Umbilical cord (tissue), 2 donors: Measurements from ENCODE around the gene PREX1. TPM values are rescaled to one million over a fixed set of nuclear protein-coding genes. Genes with fewer than 3 reads are reported as not detected.

Experiments used
- DNase-seq: peaks from one replicate; pipeline ENCODE4 v3.0.0-alpha.2; 2015; ENCODE audit warnings: low spot score
- total RNA-seq: library from RNA; depleted of rRNA; stranded (reverse); fragments of >200 nt; gene quantifications from one replicate; pipeline ENCODE4 v1.2.3, GENCODE V29; 2014; ENCODE audit warnings: low replicate concordance; ENCODE audit not compliant: insufficient read depth

PREX1 gene
- total RNA-seq, 1 donor from 2014 or later, result 6.5 TPM

DNA sequence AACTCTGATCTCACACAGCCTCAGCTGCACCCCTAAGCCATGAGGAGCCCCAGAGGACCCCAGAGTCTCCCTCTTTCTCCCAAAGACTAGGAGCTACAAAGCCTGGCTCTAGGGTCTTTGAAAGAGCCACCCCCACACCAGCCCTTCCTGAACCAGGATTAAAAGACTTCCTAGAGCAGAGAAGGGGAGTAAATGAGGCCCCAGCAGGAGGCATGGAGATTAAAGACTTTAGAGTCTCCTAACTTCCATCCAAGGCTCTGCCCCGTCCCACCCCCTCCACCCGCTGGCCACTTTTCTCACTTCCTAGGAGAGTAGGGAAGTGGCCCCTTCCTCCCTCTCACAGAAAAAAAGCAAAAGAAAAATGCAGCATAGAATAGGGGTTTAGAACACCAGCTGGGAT, 1.7 kb downstream of the PREX1 start:
- no peak for DNase-seq

DNA sequence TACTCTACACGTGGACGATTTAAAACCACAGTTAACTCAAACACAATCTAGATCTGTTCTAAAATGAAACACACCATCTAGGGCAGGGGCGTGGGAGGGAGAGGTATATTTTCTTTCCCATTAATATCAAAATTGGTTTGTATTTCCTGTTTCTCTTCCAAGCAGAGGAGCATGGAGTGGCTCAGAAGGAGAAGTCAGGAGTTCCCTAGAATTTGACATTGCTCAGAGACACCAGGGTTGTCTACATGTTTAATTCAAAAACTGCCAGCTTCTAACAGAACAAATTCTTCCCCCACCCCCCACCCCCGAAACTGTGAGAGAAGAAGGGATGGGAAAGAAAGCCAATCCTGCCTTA, 2.3 kb downstream of the PREX1 start:
- DNase-seq, result no peak

DNA sequence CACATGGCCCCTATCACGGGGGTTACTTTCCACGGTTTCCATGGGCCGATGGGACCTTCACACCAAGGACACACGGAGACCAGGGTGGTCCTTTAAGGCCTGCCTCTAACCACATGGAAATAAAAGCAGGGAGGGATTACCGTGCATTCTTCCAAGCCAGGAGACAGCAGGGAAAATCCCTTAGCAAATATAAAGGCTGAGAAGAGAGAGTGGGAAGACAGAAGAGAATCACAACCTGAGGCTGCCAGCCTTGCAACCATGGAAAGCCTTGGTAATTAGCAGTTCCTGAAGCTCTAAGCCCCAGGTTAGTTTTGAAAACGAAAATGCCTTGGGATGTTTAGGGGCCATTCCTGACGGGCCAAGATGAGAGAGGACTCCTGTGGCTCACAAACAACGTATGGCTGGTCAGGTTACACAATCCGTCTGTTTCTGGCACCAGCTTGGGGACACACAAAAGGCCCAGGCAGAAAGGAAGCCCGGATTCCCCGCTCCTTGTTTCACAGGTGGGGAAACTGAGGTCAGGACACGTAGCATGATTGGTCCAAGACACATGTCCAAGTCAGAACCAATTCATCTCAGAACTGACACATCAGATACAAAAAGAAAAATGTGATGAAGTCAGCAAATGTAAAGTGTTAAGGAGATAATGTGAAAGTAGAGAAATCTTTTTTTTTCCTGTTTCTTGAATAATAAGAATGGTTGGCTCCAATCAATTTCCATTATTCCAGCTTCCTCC, 2.8 kb downstream of the PREX1 start:
- no peak for DNase-seq

DNA sequence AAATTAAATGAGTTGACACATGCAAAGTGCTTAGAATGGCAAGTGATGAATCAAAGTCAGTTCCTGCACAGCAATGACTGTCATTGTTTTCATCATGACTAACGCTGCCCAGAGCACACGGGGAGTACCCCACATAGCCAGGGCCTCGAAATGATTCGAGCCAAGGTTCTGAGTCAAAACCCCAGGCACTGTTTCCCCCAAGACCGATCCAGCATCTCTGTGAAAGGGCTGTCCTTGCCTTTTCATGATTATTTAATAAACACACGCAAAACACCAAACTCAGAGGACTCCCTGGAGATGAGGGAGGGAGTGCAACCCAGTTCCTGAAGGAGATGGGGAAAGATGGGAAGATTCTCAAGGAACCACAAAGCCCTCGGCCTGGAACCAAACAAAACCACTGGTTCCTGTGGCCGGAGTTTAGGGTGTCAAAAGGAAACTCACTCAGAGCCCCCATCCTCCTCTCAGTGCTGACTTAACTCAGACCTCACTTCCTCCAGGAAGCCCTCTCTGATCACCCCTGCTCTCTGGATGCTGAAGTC, 3.8 kb downstream of the PREX1 start:
- no peak for DNase-seq

DNA sequence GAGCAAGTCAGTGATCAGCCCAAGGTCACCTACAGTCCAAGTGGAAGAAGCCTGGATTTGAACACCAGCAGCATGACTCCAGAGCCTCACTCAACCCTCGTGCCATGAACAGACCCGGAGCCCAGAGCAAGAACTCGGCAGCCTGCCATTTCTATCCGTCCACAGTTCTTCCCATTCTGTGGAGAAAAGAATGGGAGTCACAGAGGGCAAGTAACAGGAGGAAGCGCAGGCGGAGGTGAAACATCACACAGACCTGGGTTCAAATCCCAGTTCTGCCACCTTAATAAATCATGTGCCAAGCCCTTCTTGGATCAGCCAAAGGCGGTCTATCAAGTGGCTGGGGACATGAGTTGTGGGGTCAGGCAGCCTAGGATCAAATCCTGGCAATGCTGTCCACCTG, 4.3 kb downstream of the PREX1 start:
- no peak for DNase-seq

DNA sequence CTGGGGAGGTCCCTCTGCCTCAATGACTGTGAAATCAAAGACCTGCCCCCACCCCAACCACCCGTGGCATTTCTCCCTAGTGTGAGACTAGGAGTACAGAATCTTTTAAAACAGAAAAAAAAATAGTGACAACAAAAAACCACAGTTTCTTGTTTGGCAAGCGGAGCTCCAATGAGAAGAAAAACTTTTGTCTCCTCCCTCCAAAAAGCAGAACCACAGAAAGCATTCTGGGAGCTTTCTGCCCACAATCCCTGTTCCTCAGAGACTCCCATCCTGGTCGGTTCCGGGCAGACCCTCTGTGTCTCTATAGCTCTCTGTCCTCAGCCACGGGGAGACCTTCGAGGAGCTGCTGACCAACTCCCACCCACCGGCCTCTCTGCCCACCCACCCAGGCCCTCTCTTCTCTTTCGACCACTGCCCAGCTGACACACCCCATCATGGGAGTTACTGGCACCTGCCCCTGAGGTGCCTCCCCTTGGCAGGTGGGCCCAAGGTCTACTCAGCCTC, 4.9 kb downstream of the PREX1 start:
- no peak for DNase-seq

DNA sequence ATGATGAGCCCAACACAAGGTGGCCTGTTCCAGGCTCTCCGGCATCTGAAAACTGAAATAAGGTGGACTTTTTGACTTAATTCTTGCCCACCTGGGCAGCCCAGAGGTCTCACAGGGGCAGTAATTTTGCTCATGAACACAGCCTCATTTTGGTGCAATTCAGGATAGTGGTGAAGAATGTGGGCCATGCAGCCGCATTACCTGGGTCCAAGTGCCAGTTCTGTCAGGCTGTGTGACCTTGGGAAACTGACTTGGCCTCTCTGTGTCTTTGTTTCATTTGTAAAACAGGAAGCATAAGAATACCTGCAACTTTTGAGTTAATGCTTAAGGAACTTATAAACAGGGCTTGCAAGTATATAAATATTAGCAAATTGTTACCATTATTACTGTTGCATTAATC, 5.6 kb downstream of the PREX1 start:
- DNase-seq, result no peak

DNA sequence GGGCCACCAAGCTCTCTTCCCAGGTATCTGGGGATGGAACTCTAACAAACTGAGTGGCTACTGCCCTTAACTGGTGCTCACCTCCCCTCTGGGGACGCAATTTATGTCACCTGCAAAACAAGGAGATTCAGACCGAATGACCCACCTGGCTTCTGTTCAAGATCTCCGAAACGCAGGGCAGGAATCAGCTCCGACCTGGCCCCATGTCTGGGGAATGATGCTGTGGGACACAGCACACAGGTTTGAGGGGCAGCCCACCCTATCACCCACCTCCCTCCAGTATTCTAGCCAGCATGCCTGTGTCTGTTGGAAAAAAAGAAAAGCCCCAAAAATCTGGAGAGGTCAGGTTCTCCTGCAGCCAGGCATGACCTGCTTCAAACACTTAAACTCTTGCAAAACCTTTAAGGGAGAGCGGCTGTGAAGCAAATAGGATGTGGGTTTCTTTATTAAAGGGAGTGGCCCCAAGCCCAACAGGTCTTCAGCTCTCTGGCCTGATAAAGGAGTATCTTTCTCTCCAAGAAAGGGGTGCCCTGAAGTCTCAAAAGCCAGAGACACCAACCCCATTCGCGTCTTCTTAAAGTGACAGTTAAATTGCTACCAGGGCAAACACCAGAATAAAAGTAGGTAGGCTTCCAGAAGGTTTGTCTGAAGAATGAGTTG, 6.4 kb downstream of the PREX1 start:
- no peak for DNase-seq

DNA sequence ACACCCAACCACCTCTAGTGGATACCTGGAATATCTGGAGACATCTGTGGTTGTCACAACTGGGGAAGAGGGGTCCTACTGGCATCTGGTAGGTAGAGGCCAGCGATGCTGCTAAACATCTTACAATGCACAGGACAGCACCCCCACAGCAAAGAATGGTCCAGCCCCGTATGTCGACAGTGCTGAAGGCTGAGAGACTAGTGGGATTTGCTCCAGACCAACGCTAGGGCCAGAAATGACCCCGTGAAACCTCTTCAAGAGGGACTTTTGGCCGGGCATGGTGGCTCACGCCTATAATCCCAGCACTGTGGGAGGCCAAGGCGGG, 7.2 kb downstream of the PREX1 start:
- DNase-seq, result no peak

DNA sequence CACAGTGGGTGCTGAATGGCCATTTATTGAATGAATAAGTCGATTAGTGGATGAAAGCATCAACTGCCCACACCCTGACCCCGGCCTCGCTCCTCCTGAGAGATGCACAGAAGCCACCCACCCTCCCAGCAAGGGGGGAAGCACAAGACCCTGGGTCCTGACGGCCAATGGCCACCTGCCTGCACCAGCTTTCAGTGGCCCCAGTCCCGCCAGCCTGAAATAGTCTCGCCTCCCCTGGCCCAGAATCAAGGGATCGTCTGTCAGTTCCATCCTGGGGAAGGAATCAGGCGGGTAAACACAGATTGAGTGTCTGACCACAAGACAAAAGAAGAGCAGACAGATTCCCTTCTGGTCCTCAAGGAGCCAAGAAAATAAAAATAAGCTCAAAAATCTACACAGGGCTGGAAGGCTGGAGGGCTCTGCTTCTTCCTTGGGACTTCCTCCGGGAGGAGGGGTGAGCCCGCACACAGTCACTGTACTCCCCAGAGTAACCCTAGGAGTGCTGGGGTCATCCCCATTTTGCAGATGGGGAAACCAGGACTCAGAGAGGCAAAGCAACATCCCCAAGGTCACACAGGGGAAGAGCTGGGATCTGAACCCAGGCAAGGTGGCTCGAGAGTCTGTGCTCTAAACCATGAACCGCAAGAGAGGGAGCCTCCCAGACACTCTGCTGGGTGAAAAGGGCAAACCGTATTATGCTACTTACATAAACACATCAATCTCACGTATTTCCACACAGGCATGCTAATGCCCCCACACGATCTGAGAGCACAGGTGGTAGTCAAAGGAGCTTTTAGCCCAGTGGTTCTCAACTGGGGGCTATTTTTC, 7.8 kb downstream of the PREX1 start:
- no peak for DNase-seq

DNA sequence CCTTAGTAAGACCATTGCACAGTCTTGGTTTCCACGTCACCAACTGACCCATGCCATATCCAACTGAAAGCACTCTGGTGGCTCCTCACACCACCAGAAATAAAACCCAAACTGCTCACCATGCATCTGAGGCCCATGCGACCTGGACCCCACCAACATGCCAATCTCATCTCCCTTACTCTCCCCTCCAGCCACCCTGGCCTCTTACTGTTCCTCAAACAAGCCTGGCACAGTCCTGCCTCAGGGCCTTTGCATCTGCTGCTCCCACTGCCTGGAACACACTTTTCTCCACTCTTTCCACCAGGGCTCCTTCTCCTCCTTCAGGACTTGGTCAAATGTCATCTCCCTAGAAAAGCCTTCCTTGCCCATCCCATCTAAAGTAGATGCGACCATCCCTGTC, 8.7 kb downstream of the PREX1 start:
- no peak for DNase-seq

DNA sequence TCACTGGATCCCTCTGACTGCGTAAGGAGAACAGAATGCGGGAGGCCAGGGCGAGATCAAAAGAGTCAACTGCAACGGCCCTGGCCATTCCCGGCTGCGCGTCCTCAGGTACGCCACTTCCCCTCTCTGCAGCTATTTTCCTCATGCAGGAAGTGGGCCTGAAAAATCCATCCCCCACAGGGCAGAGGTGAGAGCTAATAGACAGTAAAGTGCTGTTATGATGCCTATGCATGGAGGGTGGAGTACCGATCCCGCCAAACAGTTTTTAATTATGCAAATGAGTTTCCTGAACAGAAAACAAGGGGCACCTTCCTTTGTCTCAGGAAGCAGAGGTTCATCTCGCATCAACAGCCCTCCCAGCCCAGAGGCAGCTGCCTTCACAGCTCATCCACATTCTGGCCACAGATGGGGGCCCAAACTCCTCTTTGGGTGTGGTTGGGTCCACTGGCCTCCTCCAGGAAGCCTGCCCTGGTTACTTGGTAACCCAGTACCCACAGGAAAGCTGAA, 9.3 kb downstream of the PREX1 start:
- no peak for DNase-seq

DNA sequence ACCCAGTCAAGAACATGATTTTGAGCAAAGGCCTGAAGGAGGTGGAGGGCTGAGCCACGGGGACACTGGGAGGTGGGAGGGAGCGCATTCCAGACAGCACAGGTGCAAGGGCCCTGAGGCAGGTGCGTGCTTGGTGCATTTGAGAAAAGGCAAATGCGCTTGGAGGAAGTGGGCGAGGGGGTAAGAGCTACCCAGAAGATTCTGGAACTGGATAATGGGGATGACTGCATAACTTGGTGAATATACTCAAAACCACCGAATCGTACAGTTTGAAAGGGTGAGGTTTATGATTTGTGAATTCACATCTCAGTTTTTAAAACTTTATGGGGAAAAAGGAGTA, 9.8 kb downstream of the PREX1 start:
- DNase-seq, result no peak

DNA sequence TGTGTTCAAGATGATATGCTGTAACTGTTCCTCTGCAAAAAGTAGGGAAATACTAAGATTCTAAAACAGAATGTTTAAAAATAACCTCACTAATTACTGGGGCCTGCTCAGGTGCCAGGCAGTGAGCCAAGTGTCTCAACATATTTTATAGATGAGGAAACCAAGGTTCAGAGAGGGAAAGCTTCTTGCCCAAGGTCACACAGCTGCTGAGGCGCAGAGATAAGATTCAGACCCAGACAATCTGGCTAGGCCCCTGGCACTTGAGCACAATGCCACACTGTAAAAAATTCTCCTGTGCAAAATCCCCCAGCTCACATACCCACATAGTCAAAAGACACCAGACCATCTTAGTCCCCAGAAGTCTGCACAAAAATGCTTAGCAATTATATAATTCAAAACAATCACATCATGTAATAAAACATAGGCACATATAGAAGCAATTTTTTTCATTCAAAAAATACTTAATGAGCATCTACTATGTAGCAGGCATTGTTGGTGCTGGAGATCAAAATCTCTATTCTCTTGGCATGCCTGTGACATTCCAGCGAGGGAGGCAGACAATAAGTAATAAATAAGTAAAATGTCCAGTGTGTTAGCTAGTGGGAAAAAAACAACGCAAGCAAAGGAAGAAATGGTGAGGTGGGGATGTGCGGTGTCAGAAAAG, 10.3 kb downstream of the PREX1 start:
- no peak for DNase-seq

DNA sequence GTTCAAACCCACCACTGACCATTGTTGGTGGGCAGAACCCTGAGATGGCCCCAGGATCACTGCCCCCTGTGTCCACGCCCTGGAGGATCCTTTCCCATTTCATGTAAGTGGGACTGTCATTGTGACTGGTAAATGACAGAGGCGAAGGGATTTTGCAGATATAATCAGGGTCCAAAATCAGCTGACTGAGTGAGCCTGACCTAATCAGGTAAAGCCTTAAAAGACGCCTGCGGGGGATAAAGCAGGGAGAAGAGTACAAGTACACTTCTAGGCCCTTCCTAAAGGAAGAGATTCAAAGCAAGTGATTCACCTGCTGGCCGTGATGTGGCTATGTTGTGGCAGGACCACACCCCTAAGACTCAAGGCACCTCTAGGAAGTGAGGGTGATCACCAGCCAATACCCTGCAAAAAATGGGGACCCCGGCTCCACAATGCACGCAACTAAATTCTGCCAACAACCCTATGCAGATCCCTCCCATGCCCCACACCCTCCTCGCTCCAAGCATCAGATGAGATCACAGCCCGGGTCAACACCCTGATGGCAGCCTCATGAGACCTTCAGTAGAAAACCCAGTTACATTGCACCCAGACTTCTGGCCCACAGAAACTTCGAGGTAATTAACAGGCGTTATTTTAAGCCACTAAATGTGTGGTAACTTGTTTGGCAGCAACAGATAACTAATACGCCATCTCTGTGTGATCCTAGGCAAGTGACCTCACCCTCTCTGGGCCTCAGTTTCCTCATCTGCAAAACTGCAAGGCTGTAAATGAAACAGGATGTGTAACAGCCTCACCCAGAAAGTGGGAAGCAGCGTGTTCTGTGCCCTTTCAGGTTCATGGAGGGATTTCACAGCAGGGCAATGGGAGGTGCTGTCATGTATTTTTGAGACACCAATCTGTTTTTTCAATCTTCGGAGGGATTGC, 11.3 kb downstream of the PREX1 start:
- DNase-seq, result no peak

DNA sequence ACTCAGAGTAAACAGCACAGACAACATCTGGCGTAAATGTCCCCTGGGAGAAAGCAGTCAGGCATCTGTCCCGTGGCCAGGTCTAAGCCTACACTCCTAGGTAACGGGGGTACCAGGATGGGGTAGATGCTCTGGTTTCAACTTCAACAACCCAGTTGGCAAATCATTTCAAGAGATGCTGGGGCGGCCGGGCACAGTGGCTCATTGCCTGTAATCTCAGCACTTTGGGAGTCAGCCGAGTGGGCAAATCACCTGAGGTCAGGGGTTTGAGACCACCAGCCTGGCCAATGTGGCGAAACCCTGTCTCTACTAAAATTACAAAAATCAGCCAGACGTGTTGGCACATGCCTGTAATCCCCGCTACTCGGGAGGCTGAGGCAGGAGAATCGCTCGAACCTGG, 12.3 kb downstream of the PREX1 start:
- no peak for DNase-seq

DNA sequence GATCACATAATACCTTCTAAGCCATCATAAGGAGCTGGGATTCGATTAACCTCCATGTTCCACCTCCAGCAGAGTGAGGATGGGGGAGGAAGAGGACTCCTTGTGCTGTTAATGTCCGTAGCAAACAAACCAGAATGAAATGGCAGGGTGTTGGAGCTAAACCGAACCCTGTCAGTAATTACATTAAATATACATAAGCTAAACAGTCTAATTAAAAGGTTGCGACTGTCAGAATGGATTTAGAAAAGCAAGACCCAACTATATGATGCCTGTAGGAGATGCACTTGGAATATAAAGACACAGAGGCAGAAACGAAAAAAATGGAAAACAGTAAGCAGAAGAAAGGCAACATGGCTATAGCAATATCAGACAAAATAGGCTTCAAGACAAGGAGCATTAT, 13.2 kb downstream of the PREX1 start:
- no peak for DNase-seq

DNA sequence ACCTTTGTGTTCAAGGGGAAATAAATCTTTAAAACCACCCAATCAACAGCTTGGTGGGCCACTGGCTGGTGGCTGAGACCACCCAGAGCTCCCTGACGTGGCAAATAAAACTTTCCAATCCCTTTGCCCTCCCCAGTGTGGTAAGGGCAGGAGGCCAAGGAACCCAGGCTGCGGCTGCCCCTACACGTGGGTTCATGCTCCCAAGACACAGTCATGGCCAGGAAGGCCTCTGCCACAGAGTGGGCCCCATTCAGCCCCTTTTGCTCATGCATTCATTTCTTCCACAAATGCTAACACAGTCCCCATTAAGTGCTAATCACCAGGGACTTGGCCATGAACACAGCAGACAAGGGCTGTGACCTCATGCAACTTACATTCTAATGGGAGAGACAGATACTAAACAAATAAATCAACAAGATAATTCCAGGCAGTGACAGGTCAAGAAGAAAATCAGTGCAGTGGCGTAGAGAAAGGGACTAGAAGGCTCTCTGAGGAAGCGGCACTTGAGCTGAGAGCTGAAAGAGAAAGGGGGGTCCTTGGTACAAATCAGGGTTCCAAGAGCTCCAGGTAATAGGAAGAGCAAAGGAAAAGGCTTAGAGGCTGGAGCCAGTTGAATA, 13.8 kb downstream of the PREX1 start:
- no peak for DNase-seq

DNA sequence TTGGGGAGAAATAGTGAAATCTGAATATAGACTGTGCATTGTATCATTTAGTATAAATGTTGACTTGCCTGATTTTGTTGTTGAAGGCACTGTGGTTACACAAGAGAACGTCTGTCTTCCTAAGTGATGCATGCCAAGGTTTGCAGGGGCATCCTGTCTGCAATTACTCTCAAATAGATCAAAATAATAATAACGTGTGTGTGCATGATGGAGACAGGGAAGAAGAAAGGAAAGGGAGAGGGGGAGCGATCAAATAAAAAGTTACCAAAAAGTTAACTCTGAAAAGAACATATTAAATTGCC, 14.4 kb downstream of the PREX1 start:
- no peak for DNase-seq

DNA sequence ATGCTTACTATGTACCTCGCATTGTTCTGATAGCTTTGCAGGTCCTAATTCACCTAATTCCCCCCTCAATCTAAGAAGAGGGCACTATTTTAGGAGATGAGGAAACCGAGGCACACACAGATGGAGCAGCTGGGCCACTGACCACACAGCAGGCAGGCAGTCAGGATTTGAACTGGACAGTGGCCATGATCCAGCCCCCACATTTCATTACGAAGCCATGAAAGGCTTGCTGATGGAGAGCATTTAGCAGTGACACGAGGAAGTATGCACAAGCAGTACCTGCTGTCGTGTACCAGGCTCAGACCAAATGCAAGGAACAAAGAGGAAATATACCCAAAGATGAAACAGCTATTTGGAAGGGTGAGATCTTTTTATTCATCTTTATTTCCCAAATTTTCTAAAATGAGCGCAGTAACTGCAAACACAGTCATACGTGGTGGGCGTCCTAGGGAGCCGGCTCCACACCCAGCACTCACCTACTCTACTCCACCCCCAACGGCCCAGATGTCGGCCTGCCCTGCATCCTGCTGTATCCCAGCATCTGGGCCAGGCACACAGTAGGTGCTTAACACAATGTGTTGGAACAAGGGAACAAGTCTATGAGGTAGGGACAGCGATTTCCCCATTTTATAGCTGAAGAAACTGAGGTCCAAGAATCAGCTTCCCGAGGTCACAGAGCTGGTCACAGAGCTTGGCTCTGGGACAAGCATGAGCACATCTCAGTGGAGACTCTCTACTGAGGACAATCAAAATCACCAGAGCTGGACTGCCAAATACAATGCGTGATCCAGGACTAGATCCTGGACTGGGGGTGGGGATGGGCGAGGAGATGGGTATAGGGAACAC, 15.0 kb downstream of the PREX1 start:
- DNase-seq, result no peak
